Measurements from ENCODE around the gene POLR2I. TPM values are rescaled to one million over a fixed set of nuclear protein-coding genes. Genes with fewer than 3 reads are reported as not detected.

Gene POLR2I
- polyA plus RNA-seq, 1 of the 3 experiments (the other 2 are of a cell fraction) = 140 TPM

DNA sequence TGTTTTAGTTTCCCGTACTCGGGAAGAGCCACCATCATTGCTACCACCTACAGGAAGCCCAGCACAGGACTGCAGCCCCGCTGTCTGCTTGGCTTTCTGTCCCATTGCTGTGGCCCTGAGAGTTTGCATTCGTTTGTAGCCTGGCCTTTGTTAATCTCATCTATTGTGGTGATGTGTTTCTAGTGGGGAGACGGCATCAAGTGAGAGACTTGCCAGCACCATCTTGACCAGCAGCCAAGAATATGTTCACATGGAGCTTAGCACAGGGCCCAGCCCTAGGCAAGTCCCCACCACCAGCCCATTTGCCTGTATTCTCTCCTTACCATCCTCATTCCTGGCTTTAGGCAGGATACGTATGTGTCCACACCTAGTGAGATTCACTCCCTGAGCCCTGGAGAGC is 21.0 kb downstream of the POLR2I start:
- WGBS (ENCODE audit: low lambda C conversion rate) = 78% methylated on average over 6 of the region's 6 CpGs
- DNase-seq = no peak

DNA sequence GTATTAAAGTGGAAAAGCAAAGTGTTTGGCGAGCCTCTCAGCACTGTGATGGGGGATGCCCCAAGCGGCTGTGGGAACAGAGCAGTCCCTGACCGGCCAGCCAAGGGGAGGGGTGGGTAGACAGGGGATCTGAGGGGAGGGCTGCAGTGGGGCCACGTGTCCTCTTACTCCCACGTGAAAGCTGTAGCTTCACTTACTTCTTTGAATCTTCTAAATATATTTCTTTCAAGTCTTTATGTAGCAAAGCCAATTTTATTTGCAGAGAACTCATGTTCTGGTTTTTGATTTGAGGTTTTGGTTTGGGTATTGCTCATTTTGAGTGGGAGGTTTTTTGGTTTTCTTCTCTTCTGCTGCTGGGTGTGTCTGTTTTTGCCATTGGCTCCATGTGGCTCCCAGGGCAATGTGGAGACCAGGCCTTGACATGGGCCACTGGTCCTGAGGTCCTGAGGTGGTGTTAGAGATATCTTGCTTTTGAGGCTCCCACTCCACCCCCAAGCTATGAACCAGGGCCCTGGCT is 21.5 kb downstream of the POLR2I start:
- Histone ChIP-seq H3K4me2 (no peak overlapping the region), H4K20me1 (ENCODE audit: insufficient read depth) (no peaks in the 10 kb centered on the region), H3K36me3 (replicated peaks in 1 of 2; ENCODE audit: control insufficient read depth in 1 of 2, insufficient read depth in 2 of 2, low read length in 1 of 2) (peaks cover 0 to 5% of the 10 kb centered on the region in 2 experiments), H3F3A (replicated peaks; ENCODE audit: insufficient read depth) (no peaks in the 10 kb centered on the region), H3K9me3 (no peaks in the 10 kb centered on the region), H3K4me3 (ENCODE audit: low read depth in 2 of 2, low read length in 1 of 2) (no peak overlapping the region), H3K27ac (ENCODE audit: low read depth in 2 of 2, low read length in 1 of 2) (no peak overlapping the region), H3K27me3 (ENCODE audit: insufficient read depth) (no peaks in the 10 kb centered on the region), H3K4me1 (ENCODE audit: control insufficient read depth in 1 of 2, insufficient read depth in 2 of 2, low read depth in 1 of 2, low read length in 1 of 2) (no peaks in the 10 kb centered on the region), H3K9me2 (no peaks in the 10 kb centered on the region), H3K9ac (no peak overlapping the region), H3K79me2 (ENCODE audit: insufficient read depth) (no peaks in the 10 kb centered on the region), H2AFZ (ENCODE audit: low read depth) (no peak overlapping the region)
- TF ChIP-seq EZH2phosphoT487 (IDR thresholded peaks at IDR 0.05; ENCODE audit: borderline replicate concordance, low read depth) = no peak
- no peak for TF ChIP-seq NRF1 (IDR thresholded peaks at IDR 0.05; ENCODE audit: low read depth, low read length)
- ChIA-PET POLR2A (no interaction called here), CTCF (no interaction called here)
- no peak for DNase-seq
- 93% methylated on average over 5 of the region's 5 CpGs for WGBS (ENCODE audit: low lambda C conversion rate)

More for the DNA sequence above, 21.0 kb downstream of the POLR2I start:
- no peak overlapping the region for H3K27ac ChIP-seq (ENCODE audit: low read depth in 2 of 2, low read length in 1 of 2)
- H4K20me1 ChIP-seq (ENCODE audit: insufficient read depth) = no peaks in the 10 kb centered on the region
- H3F3A ChIP-seq (replicated peaks; ENCODE audit: insufficient read depth) = no peaks in the 10 kb centered on the region
- H3K79me2 ChIP-seq (ENCODE audit: insufficient read depth) = no peaks in the 10 kb centered on the region
- H3K4me1 ChIP-seq (ENCODE audit: control insufficient read depth in 1 of 2, insufficient read depth in 2 of 2, low read depth in 1 of 2, low read length in 1 of 2) = no peaks in the 10 kb centered on the region
- no peak overlapping the region for H3K4me3 ChIP-seq (ENCODE audit: low read depth in 2 of 2, low read length in 1 of 2)
- no peak overlapping the region for H3K9ac ChIP-seq
- H3K9me2 ChIP-seq = no peaks in the 10 kb centered on the region
- ChIA-PET POLR2A (no interaction called here), CTCF (no interaction called here)
- H3K4me2 ChIP-seq = no peak overlapping the region
- no peaks in the 10 kb centered on the region for H3K9me3 ChIP-seq
- no peaks in the 10 kb centered on the region for H3K27me3 ChIP-seq (ENCODE audit: insufficient read depth)
- peaks cover 0 to 5% of the 10 kb centered on the region in 2 experiments for H3K36me3 ChIP-seq (replicated peaks in 1 of 2; ENCODE audit: control insufficient read depth in 1 of 2, insufficient read depth in 2 of 2, low read length in 1 of 2)
- TF ChIP-seq GATA2 (CRISPR knock-in tag; IDR thresholded peaks at IDR 0.05) (no peak), NRF1 (IDR thresholded peaks at IDR 0.05; ENCODE audit: low read depth, low read length) (no peak)
- H2AFZ ChIP-seq (ENCODE audit: low read depth) = no peak overlapping the region

DNA sequence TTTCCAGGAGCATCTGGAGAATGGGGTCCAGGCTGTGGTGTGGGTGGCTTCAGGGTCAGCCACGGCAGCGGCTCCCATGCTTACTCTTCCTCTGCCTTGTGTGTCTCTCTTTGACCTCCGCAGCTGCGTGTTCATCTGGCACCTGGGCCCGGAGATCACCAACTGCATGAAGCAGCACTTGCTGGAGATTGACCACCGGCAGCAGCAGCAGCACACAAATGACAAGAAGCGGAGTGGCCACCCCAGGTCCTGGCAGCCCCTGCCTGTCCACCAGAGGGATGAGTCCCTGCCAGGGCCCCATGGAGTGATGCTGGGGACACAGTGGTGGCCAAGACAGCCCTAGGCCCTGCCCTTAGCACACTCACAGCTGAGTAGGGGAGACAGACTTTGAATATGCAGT is 22.1 kb downstream of the POLR2I start:
- ChIA-PET POLR2A (no interaction called here), CTCF (no interaction called here)
- Histone ChIP-seq H2AFZ (ENCODE audit: low read depth) (no peak overlapping the region), H3K27ac (ENCODE audit: low read depth in 2 of 2, low read length in 1 of 2) (no peak overlapping the region), H3K9me3 (no peaks in the 10 kb centered on the region), H3K36me3 (replicated peaks in 1 of 2; ENCODE audit: control insufficient read depth in 1 of 2, insufficient read depth in 2 of 2, low read length in 1 of 2) (peaks cover 0 to 5% of the 10 kb centered on the region in 2 experiments), H3K4me2 (no peak overlapping the region), H3K9me2 (no peaks in the 10 kb centered on the region), H3K4me1 (ENCODE audit: control insufficient read depth in 1 of 2, insufficient read depth in 2 of 2, low read depth in 1 of 2, low read length in 1 of 2) (no peaks in the 10 kb centered on the region), H3K27me3 (ENCODE audit: insufficient read depth) (no peaks in the 10 kb centered on the region), H3K4me3 (ENCODE audit: low read depth in 2 of 2, low read length in 1 of 2) (no peak overlapping the region), H3K79me2 (ENCODE audit: insufficient read depth) (no peaks in the 10 kb centered on the region), H3K9ac (no peak overlapping the region), H3F3A (replicated peaks; ENCODE audit: insufficient read depth) (no peaks in the 10 kb centered on the region), H4K20me1 (ENCODE audit: insufficient read depth) (no peaks in the 10 kb centered on the region)
- no peak for DNase-seq
- TF ChIP-seq FOSL2 (IDR thresholded peaks at IDR 0.05; ENCODE audit: borderline replicate concordance, low read depth) = no peak
- no peak for TF ChIP-seq RAD21 (IDR thresholded peaks at IDR 0.05; ENCODE audit: low read length)
- TF ChIP-seq, protein P1, sequence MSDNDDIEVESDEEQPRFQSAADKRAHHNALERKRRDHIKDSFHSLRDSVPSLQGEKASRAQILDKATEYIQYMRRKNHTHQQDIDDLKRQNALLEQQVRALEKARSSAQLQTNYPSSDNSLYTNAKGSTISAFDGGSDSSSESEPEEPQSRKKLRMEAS (IDR thresholded peaks at IDR 0.05; ENCODE audit: low read depth) = no peak
- TF ChIP-seq, protein P2, sequence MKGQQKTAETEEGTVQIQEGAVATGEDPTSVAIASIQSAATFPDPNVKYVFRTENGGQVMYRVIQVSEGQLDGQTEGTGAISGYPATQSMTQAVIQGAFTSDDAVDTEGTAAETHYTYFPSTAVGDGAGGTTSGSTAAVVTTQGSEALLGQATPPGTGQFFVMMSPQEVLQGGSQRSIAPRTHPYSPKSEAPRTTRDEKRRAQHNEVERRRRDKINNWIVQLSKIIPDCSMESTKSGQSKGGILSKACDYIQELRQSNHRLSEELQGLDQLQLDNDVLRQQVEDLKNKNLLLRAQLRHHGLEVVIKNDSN (IDR thresholded peaks at IDR 0.05; ENCODE audit: borderline replicate concordance, low read depth) = no peak
- TF ChIP-seq TCF12 (IDR thresholded peaks at IDR 0.05) = no peak
- no peak for TF ChIP-seq YY1 (IDR thresholded peaks at IDR 0.05; ENCODE audit: low read depth)
- TF ChIP-seq RCOR1 (IDR thresholded peaks at IDR 0.05; ENCODE audit: low read length) = no peak
- no peak for TF ChIP-seq RXRA (IDR thresholded peaks at IDR 0.05; ENCODE audit: borderline replicate concordance, low read depth)
- TF ChIP-seq, protein P3, sequence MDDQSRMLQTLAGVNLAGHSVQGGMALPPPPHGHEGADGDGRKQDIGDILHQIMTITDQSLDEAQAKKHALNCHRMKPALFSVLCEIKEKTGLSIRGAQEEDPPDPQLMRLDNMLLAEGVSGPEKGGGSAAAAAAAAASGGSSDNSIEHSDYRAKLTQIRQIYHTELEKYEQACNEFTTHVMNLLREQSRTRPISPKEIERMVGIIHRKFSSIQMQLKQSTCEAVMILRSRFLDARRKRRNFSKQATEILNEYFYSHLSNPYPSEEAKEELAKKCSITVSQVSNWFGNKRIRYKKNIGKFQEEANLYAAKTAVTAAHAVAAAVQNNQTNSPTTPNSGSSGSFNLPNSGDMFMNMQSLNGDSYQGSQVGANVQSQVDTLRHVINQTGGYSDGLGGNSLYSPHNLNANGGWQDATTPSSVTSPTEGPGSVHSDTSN (IDR thresholded peaks at IDR 0.05) = no peak
- WGBS (ENCODE audit: low lambda C conversion rate) = 94% methylated on average over 5 of the region's 7 CpGs

Data from SK-N-SH (cell line).